ENCODE measurements around the gene MARCKSL1. TPM values are rescaled to one million over a fixed set of nuclear protein-coding genes. Genes with fewer than 3 reads are reported as not detected.

The MARCKSL1 gene
- total RNA-seq, 4 donors from 2014 or later: 0.75 to 2.6 (median 1.5) TPM

DNA sequence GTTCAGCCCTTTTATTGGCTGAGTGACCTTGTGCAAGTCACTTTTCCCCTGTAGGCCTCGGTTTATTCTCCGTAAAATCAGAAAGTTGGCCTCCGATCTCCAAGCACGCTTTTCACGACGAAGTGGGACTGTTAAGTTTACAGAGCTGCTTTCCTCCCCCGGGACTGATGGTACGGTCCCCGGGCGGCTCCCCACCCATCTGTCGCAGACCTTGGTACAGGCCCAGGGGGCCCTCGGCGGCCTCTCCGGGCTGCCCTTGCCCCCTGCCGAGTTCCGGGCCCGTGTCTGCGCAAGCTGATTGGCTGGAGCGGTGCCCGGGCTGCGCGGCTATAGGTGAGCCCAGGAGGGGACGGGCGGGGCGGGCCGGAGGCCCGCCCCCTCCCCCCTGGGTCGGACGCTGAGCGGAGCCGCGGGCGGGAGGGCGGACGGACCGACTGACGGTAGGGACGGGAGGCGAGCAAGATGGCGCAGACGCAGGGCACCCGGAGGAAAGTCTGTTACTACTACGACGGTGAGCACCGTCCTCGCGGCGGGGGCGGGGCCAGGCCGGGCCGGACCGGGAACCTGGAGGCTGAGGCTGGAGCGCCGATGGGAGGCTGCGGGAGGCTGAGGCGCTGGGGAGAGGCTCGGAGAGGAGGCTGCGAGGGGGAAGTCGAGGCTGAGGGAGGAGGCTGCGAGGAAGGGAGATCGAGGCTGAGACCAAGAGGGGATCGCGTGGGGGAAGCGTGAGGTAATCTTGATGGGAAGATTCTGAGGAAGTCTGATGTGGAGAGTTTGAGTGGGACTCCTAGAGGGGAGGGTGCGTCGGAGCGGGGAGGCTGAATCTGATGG lies 44.1 kb downstream of the MARCKSL1 start, which contains the start of gene HDAC1:
Gene HDAC1, plus strand, starts transcription at position 376 of the 831 bp plus-strand sequence. Its CDS starts 87 bp downstream, at position 463.
- H3K4me1 ChIP-seq: peaks cover 0 to 3% of the 10 kb centered on the region in 2 donors
- H3K27ac ChIP-seq: peak within 1 kb of the TSS; percentile 81 to 88 (median 84)
- ATAC-seq: peak; percentile 89 to 93
- peak; percentile 87 to 96 for DNase-seq
- H3K27me3 ChIP-seq: no peaks in the 10 kb centered on the region
- intact Hi-C loops (cut with DNase I; ENCODE audit: low total_unique reads): loop anchor here (2.0 to 5.0 kb wide), 2 partner anchors 43 to 50 kb away; no protein-coding TSS in a partner anchor
- H3K36me3 ChIP-seq: no peaks in the 10 kb centered on the region
- peak within 1 kb of the TSS; percentile 68 to 93 (median 82) for H3K4me3 ChIP-seq
- no peaks in the 10 kb centered on the region for H3K9me3 ChIP-seq
- in situ Hi-C loops (cut with MboI; ENCODE audit: low sequenced_read_pairs in 4 of 4): no loop called here
- TF ChIP-seq POLR2A (IDR thresholded peaks at IDR 0.05) (peak; percentile 54 to 66), CTCF (IDR thresholded peaks at IDR 0.05 in 4 of 5, conservative IDR thresholded peaks at IDR 0.05 in 1 of 5) (no peak)

GRCh38 chr1:32291145-32291707 lies 44.8 kb downstream of the MARCKSL1 start:
- Histone ChIP-seq H3K27me3 (no peaks in the 10 kb centered on the region), H3K4me1 (peaks cover 0 to 3% of the 10 kb centered on the region in 2 donors), H3K4me3 (peak overlapping the region; percentile 68 to 93 (median 82)), H3K36me3 (no peaks in the 10 kb centered on the region), H3K27ac (peak overlapping the region; percentile 81 to 88 (median 84)), H3K9me3 (no peaks in the 10 kb centered on the region)
- in situ Hi-C loops (cut with MboI; ENCODE audit: low sequenced_read_pairs in 4 of 4) (no loop called here), intact Hi-C loops (cut with DNase I; ENCODE audit: low total_unique reads) (loop anchor here (5.0 kb wide), 1 partner anchor 49 kb away; no protein-coding TSS in a partner anchor)
- TF ChIP-seq CTCF (IDR thresholded peaks at IDR 0.05 in 4 of 5, conservative IDR thresholded peaks at IDR 0.05 in 1 of 5) (no peak), POLR2A (IDR thresholded peaks at IDR 0.05) (no peak)
- no peak for DNase-seq
- no peak for ATAC-seq

- DNase-seq (no peak), ATAC-seq (no peak)
- Histone ChIP-seq H3K27ac (no peak overlapping the region), H3K27me3 (no peaks in the 10 kb centered on the region), H3K4me3 (no peak overlapping the region), H3K4me1 (peaks cover 0 to 3% of the 10 kb centered on the region in 2 donors), H3K36me3 (no peaks in the 10 kb centered on the region), H3K9me3 (no peaks in the 10 kb centered on the region)
- intact Hi-C loops (cut with DNase I; ENCODE audit: low total_unique reads) (no loop called here), in situ Hi-C loops (cut with MboI; ENCODE audit: low sequenced_read_pairs in 4 of 4) (no loop called here)
- no peak for TF ChIP-seq CTCF (IDR thresholded peaks at IDR 0.05 in 4 of 5, conservative IDR thresholded peaks at IDR 0.05 in 1 of 5)
- no peak for TF ChIP-seq POLR2A (IDR thresholded peaks at IDR 0.05)
Observed at GRCh38 chr1:32289256-32289655, 46.8 kb downstream of the MARCKSL1 start.

DNA sequence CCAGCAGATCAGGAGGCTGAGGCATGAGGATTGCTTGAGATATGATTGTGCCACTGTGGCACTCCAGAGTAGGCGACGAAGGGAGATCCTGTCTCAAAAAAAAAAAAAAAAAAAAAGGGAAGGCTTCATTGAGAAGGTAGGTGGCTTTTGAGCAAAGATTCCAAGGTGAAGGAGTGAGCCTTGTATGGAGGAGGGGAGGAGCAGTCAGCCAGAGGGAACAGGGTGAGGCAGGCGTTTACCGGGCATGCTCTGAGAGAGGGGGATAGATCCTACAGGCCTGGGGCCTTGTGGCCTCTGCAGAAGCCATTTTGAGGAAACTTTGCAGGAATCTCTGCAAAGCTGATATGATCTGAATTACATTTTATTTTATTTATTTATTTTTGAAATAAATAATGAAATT lies 49.3 kb downstream of the MARCKSL1 start:
- Histone ChIP-seq H3K4me3 (no peak overlapping the region), H3K27ac (no peak overlapping the region), H3K4me1 (peaks cover 0 to 3% of the 10 kb centered on the region in 2 donors), H3K9me3 (no peaks in the 10 kb centered on the region), H3K36me3 (no peaks in the 10 kb centered on the region), H3K27me3 (no peaks in the 10 kb centered on the region)
- in situ Hi-C loops (cut with MboI; ENCODE audit: low sequenced_read_pairs in 4 of 4): no loop called here
- intact Hi-C loops (cut with DNase I; ENCODE audit: low total_unique reads): no loop called here
- DNase-seq (no peak), ATAC-seq (no peak)
- TF ChIP-seq POLR2A (IDR thresholded peaks at IDR 0.05) (no peak), CTCF (IDR thresholded peaks at IDR 0.05 in 4 of 5, conservative IDR thresholded peaks at IDR 0.05 in 1 of 5) (no peak)

Data from gastrocnemius medialis (tissue), 4 donors.